NB4 (cell line): ENCODE results near the gene KNTC1.

Source experiments
- CTCF ChIP-seq: IDR thresholded peaks from one replicate; pipeline ENCODE4 v1.5.1; 2012; ENCODE audit warnings: low read depth, low read length
- POLR2A ChIP-seq: IDR thresholded peaks from 2 replicates; pipeline ENCODE4 v1.6.1; 2011; ENCODE audit warnings: mild to moderate bottlenecking; ENCODE audit not compliant: insufficient read length; ENCODE audit errors: extremely low read depth

- TF ChIP-seq CTCF (no peak), POLR2A (no peak)
Observed at GRCh38 chr12:122547330-122547729, 20.3 kb downstream of the KNTC1 start.
